GM23338 (cell line): ENCODE results near the gene KRTAP5-6.
"Not testable (repeated sequence)": the region's sequence is repeated elsewhere in the genome, so short reads cannot be mapped to it uniquely, and the experiment has no call there.

Source experiments
- CREB1 ChIP-seq: fragments of 250-450 bp; sonication (Bioruptor Pico); IDR thresholded peaks from 2 replicates; pipeline ENCODE4 v1.5.0; 2020; ENCODE audit warnings: low read depth, mild to moderate bottlenecking, moderate library complexity
- CTCF ChIP-seq, 2 experiments: fragments of 200-600 bp in 1 of 2; sonication (generic) in 1 of 2; conservative IDR thresholded peaks; 2 replicates each; pipeline versions ENCODE4 v1.5.1 to v1.6.1; 2016 to 2017; ENCODE audit warnings: antibody characterized with exemption in 2 of 2, low read depth in 2 of 2, mild to moderate bottlenecking in 2 of 2, moderate library complexity in 1 of 2

DNA sequence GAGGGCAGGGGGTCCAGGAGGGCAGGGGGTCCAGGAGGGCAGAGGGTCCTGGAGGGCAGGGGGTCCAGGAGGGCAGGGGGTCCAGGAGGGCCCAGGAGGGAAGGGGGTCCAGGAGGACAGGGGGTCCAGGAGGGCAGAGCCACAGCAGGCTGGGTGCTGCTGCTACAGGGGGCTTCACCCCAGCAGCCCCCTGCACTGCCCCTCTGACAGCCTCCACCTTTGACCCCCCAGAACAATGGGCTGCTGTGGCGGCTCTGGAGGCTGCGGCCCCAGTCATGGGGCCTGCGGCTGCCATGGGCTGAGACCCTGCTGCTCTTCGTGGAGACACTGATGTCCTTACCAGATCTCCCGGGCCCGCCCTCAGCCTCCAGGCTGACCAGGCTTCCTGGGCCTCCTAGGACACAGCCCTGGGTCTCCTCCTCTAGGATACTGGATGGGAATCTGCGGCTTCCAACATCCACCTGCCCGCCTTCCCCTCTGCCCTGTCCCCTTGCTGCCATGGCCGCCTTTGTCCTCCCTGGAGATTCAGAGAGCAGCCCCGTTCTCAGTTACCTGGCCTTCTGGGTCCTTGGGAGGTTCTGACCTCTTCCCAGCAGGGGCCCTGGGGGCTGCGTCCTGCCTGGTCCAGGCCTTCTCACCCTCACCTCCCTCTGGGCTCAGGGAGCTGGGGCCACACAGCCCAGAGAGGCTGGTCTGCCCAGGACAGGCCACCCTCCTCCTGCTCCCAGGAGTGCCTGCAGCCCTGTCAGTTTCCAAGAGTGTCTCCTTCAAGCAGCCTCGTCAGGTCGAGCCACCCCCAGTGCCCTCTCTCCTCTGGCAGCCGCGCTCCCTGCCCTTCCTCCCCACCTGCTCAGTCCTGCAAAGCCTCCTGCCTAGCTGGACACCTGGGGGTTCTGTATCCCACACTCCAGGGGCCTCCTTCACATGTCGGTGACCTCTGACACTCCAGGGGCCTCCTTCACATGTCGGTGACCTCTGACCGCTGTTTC lies 11.8 kb upstream of the KRTAP5-6 start:
- TF ChIP-seq CREB1 (CRISPR knock-in tag); CTCF (conservative IDR thresholded peaks at IDR 0.05; ENCODE audit: low read depth in 2 of 2): not testable (repeated sequence)
